ENCODE data around the gene PRKRIP1. TPM values are rescaled to one million over a fixed set of nuclear protein-coding genes. Genes with fewer than 3 reads are reported as not detected.

Gene PRKRIP1
- total RNA-seq, 1 experiment from 2014 or later = 38.8 TPM

DNA sequence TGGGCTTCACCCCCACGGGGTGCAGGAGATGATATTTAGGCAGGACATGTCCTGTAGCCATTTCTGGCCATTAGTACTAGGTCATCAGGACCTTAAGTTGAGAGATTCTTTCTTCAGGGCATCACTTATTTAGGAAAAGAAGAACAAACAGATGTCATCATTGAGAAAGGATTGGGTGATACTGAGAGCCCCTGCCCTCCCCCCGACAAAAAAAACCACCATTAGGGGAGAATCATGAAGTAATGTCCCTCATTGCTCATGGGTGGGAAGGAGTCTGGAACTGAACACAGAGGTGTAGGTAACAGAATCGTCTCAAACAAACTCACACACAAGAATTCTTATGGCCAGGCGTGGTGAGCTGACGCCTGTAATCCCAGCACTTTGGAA lies 30.8 kb downstream of the PRKRIP1 start:
- Histone ChIP-seq H3T11ph (ENCODE audit: low read length) (no peak overlapping the region), H2BK120ac (ENCODE audit: low read depth, low read length, poor library complexity, severe bottlenecking) (no peak overlapping the region), H3K4me1 (ENCODE audit: insufficient read depth, low read length) (no peaks in the 10 kb centered on the region; the same call in 1 of the 2 replicates), H3K56ac (ENCODE audit: insufficient read length, low read depth, low read length) (no peak overlapping the region), H4K91ac (ENCODE audit: insufficient read length, low read depth, low read length) (no peak overlapping the region), H3K9me3 (ENCODE audit: control insufficient read depth, low read depth, low read length) (no peaks in the 10 kb centered on the region), H3K9ac (ENCODE audit: extremely low read depth, insufficient read length, low read length) (no peak overlapping the region), H3K79me1 (ENCODE audit: insufficient read depth, low read depth, low read length, poor library complexity, severe bottlenecking) (no peaks in the 10 kb centered on the region), H2BK15ac (ENCODE audit: low read depth, low read length) (no peak overlapping the region), H3K23me2 (ENCODE audit: insufficient read length, low read depth, low read length, poor library complexity, severe bottlenecking) (no peaks in the 10 kb centered on the region), H3K79me2 (ENCODE audit: insufficient read depth, low read length) (no peaks in the 10 kb centered on the region), H2AFZ (ENCODE audit: low read length) (no peak overlapping the region), H4K8ac (replicated peaks; ENCODE audit: insufficient read length, low read depth, low read length) (no peak overlapping the region), H3K27me3 (ENCODE audit: insufficient read depth, low read length) (no peaks in the 10 kb centered on the region), H3K4ac (ENCODE audit: low read depth, low read length) (no peak overlapping the region), H3K18ac (ENCODE audit: insufficient read length, low read depth, low read length) (no peak overlapping the region), H3K27ac (ENCODE audit: insufficient read length, low read depth, low read length) (no peak overlapping the region), H2BK5ac (ENCODE audit: insufficient read length, low read length) (no peak overlapping the region), H2BK12ac (ENCODE audit: insufficient read length, low read depth, low read length) (no peak overlapping the region), H3K14ac (ENCODE audit: insufficient read depth, low read length) (no peak overlapping the region), H4K20me1 (ENCODE audit: control insufficient read depth, insufficient read depth, insufficient read length) (no peaks in the 10 kb centered on the region), H3K23ac (ENCODE audit: insufficient read length, low read depth, low read length) (no peak overlapping the region), H3K4me2 (ENCODE audit: insufficient read depth, insufficient read length, low read length) (no peak overlapping the region), H2AK5ac (ENCODE audit: insufficient read length, low read length) (no peak overlapping the region), H4K5ac (ENCODE audit: insufficient read length, low read depth, low read length) (no peak overlapping the region), H2BK20ac (ENCODE audit: low read depth, low read length, poor library complexity, severe bottlenecking) (no peak overlapping the region)
- TF ChIP-seq, protein P1, sequence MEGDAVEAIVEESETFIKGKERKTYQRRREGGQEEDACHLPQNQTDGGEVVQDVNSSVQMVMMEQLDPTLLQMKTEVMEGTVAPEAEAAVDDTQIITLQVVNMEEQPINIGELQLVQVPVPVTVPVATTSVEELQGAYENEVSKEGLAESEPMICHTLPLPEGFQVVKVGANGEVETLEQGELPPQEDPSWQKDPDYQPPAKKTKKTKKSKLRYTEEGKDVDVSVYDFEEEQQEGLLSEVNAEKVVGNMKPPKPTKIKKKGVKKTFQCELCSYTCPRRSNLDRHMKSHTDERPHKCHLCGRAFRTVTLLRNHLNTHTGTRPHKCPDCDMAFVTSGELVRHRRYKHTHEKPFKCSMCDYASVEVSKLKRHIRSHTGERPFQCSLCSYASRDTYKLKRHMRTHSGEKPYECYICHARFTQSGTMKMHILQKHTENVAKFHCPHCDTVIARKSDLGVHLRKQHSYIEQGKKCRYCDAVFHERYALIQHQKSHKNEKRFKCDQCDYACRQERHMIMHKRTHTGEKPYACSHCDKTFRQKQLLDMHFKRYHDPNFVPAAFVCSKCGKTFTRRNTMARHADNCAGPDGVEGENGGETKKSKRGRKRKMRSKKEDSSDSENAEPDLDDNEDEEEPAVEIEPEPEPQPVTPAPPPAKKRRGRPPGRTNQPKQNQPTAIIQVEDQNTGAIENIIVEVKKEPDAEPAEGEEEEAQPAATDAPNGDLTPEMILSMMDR (conservative IDR thresholded peaks at IDR 0.05) = no peak
- no peak for DNase-seq
- no CpG with 5 or more reads among the region's 5 CpGs for WGBS (ENCODE audit: extremely low coverage, insufficient read length, low lambda C conversion rate)
- no peaks in the 10 kb centered on the region for H3K9me3 Mint-ChIP-seq
- peaks cover 4% of the 10 kb centered on the region for H3K27me3 Mint-ChIP-seq (ENCODE audit: low read depth)
- no peak overlapping the region for H3K4me3 Mint-ChIP-seq
- no peak overlapping the region for H3K27ac Mint-ChIP-seq
- peaks cover 18 to 20% of the 10 kb centered on the region in 2 experiments for H3K4me1 Mint-ChIP-seq
- peaks cover 15 to 44% (median 34%) of the 10 kb centered on the region in 3 experiments for H3K36me3 Mint-ChIP-seq (ENCODE audit: insufficient read depth in 1 of 3, low read depth in 3 of 3)

Measured in H9 (cell line).